Cardiac muscle cell (in vitro differentiated cells and primary cell): ENCODE results near the gene ARMC5. TPM values are rescaled to one million over a fixed set of nuclear protein-coding genes. Genes with fewer than 3 reads are reported as not detected.
"Not testable (repeated sequence)": the region's sequence is repeated elsewhere in the genome, so short reads cannot be mapped to it uniquely, and the experiment has no call there.

ENCODE experiments used
- DNase-seq, 2 donors: peaks; one replicate each; pipeline versions ENCODE4 v3.0.0 to v3.0.0-alpha.2; 2010 to 2017; ENCODE audit warnings: low read depth in 1 of 2, low spot score in 1 of 2
- H3K27ac ChIP-seq: fragments of 200-600 bp; sonication (generic); 2 replicates; pipeline ENCODE4 v1.5.1; 2016
- H3K27me3 ChIP-seq: fragments of 200-600 bp; sonication (generic); 2 replicates; pipeline ENCODE4 v1.6.0; 2016; ENCODE audit warnings: control low read depth
- H3K36me3 ChIP-seq: fragments of 200-600 bp; sonication (generic); 2 replicates; pipeline ENCODE4 v1.5.1; 2016; ENCODE audit warnings: control low read depth
- H3K4me1 ChIP-seq: fragments of 200-600 bp; sonication (generic); 2 replicates; pipeline ENCODE4 v1.8.1; 2017; ENCODE audit warnings: low read depth, mild to moderate bottlenecking, mixed run types
- H3K4me3 ChIP-seq: fragments of 200-600 bp; sonication (generic); 2 replicates; pipeline ENCODE4 v1.5.1; 2016; ENCODE audit warnings: mild to moderate bottlenecking
- H3K9me3 ChIP-seq: fragments of 200-600 bp; sonication (generic); 2 replicates; pipeline ENCODE4 v1.5.1; 2017; ENCODE audit warnings: low read depth, mild to moderate bottlenecking, control low read depth
- CTCF ChIP-seq: IDR thresholded peaks from 2 replicates; pipeline ENCODE4 v1.5.1; 2012; ENCODE audit warnings: low read depth, mild to moderate bottlenecking, low read length
- polyA plus RNA-seq: library from polyadenylated mRNA; unstranded; fragments of >200 nt; fragmentation: Nextera tagmentation; extraction: Ambion mirVana; gene quantifications from 2 replicates; pipeline ENCODE4 v1.2.1, GENCODE V29; 2016
- total RNA-seq: library from RNA; depleted of rRNA; stranded (reverse); fragments of >200 nt; gene quantifications from 2 replicates; pipeline ENCODE4 v1.2.3, GENCODE V29; 2016

ARMC5 gene
- total and polyA plus RNA-seq, 2 experiments from 2014 or later, result 21.7 to 26.0 TPM

DNA sequence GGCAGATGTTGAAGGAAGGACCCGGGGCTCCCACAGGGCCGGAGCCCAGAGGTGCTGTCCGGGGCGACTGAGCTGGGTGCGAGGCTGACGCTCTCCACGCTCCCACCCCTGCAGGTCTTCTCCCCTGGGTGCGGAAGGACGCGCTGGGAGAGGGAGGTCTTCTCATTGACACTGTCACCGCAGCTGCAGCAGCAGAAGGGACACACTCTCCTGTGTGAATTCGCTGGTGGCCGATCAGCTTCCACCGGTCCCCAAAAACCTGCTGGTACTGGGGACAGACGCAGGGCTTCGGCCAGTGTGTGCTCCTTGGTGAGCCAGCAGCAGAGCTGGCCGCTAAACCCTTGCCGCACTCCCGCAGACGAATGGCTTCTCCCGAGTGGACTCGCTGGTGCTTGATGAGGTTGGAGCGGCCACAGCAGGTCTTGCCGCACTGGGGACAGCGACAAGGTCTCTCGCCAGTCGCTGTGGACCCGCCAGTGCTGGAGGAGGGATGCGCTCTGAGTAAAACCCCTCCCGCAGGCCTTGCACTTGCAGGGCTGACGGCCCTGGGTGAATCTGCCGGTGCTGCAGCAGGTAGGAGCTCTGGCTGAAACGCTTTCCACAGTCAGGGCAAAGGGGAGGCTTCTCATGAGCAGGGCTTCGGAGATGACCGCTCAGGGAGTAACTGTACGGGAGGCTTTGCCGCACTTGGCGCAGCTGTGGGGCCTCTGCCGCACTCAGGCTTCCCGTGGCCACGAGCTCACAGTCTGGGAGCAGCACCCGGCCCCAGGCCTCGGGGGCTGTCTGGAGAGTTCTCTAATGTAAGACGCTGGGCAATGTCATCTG lies 22.9 kb upstream of the ARMC5 start:
- no peak for DNase-seq
- Histone ChIP-seq H3K4me1 (peaks cover 14% of the 10 kb centered on the region), H3K27me3 (no peaks in the 10 kb centered on the region), H3K4me3 (no peak overlapping the region), H3K9me3 (no peaks in the 10 kb centered on the region), H3K36me3 (no peaks in the 10 kb centered on the region), H3K27ac (no peak overlapping the region)
- no peak for TF ChIP-seq CTCF

DNA sequence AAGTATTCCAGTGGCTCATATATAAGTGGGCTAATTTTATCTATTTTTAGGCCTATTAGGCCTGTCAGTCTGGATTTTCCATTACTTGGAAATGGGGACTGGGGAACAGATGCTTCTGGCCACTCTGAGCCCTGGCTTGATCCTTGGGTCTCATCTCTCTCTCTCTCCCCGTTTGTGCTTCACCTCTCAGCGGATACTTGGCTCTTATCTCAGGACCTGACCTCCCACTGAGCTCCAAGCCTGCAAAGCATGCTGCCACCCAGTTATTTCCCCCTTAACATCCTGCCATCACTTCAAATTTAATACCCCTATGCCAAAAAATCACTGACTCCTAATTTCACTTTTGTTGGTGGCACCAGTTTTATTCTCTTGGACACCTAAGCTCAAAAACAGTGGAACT lies 20.9 kb upstream of the ARMC5 start:
- no peaks in the 10 kb centered on the region for H3K36me3 ChIP-seq
- no peak for TF ChIP-seq CTCF
- no peaks in the 10 kb centered on the region for H3K27me3 ChIP-seq
- peak in 1 of 2 donors; percentile 32 for DNase-seq
- H3K4me3 ChIP-seq, result no peak overlapping the region
- peaks cover 14% of the 10 kb centered on the region for H3K4me1 ChIP-seq
- H3K27ac ChIP-seq, result peak overlapping the region; percentile 8
- H3K9me3 ChIP-seq, result no peaks in the 10 kb centered on the region

GRCh38 chr16:31439023-31439422 lies 20.3 kb upstream of the ARMC5 start:
- not testable (repeated sequence) for H3K27me3 ChIP-seq, H3K4me3 ChIP-seq, DNase-seq, H3K36me3 ChIP-seq, H3K27ac ChIP-seq, H3K9me3 ChIP-seq
- peaks cover 14% of the 10 kb centered on the region for H3K4me1 ChIP-seq

GRCh38 chr16:31439519-31439918 lies 19.8 kb upstream of the ARMC5 start:
- H3K4me3 ChIP-seq, result no peak overlapping the region
- H3K36me3 ChIP-seq, result no peaks in the 10 kb centered on the region
- DNase-seq, result no peak
- H3K4me1 ChIP-seq, result peaks cover 14% of the 10 kb centered on the region
- no peak overlapping the region for H3K27ac ChIP-seq
- no peak for TF ChIP-seq CTCF
- no peaks in the 10 kb centered on the region for H3K9me3 ChIP-seq
- H3K27me3 ChIP-seq, result no peaks in the 10 kb centered on the region

GRCh38 chr16:31440516-31441184 lies 18.7 kb upstream of the ARMC5 start:
- Histone ChIP-seq H3K27me3 (no peaks in the 10 kb centered on the region), H3K27ac (peak overlapping the region; percentile 63), H3K36me3 (no peaks in the 10 kb centered on the region), H3K4me3 (no peak overlapping the region), H3K9me3 (no peaks in the 10 kb centered on the region), H3K4me1 (peaks cover 14% of the 10 kb centered on the region)
- peak in 1 of 2 donors; percentile 27 for DNase-seq
- no peak for TF ChIP-seq CTCF

GRCh38 chr16:31441956-31442355 lies 17.3 kb upstream of the ARMC5 start:
- no peak for DNase-seq
- TF ChIP-seq CTCF, result no peak
- Histone ChIP-seq H3K4me3 (peak overlapping the region; percentile 42), H3K4me1 (peaks cover 14% of the 10 kb centered on the region), H3K36me3 (no peaks in the 10 kb centered on the region), H3K9me3 (no peaks in the 10 kb centered on the region), H3K27me3 (no peaks in the 10 kb centered on the region), H3K27ac (no peak overlapping the region)

DNA sequence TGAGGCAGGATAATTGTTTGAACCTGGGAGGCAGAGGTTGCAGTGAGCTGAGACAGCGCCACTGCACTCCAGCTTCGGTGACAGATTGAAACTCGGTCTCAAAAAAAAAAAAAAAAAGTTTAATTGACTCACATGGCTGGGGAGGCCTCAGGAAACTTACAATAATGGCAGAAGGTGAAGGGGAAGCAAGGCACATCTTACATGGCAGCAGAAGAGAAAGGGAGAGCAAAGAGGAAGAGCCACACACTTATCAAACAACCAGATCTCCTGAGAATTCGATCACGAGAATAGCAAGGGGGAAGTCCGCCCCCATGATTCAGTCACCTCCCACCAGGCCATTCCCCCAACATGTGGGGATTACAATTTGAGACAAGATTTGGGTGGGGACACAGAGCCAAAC lies 13.4 kb upstream of the ARMC5 start:
- H3K4me1 ChIP-seq, H3K27me3 ChIP-seq, H3K27ac ChIP-seq, H3K4me3 ChIP-seq, H3K9me3 ChIP-seq, H3K36me3 ChIP-seq, DNase-seq: not testable (repeated sequence)
